ENCODE results near the gene DENND6B. TPM values are rescaled to one million over a fixed set of nuclear protein-coding genes. Genes with fewer than 3 reads are reported as not detected.

Gene DENND6B
- total and polyA plus RNA-seq, 2 donors (not counting 3 experiments of a cell fraction or from before 2014, with no cell fraction given) = 4.1 to 5.9 TPM

DNA sequence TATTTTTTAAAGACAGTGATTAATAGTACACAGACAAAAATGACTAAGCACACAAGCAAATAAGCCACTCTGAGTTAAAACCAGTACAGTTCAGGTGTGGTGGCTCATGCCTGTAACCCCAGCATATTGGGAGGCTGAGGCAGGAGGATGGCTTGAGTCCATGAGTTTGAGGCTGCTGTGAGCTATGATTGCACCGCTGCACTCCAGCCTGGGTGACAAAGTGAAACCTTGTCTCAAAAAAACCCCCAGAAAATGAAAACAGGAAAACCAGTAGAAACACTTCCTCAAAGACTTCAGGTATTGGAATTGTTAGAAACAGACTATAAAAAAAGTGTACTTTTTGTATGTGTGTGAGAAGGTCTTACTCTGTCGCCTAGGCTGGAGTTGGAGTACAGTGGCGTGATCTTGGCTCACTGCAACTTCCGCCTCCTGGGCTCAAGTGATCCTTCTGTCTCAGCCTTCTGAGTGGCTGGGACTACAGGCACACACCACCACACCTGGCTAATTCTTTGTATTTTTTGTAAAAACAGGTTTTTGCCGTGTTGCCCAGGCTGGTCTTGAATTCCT is 49.4 kb upstream of the DENND6B start:
- H3K9me3 ChIP-seq (replicated peaks; ENCODE audit: control insufficient read depth, insufficient read depth, low read length) = no peaks in the 10 kb centered on the region
- no peaks in the 10 kb centered on the region for H3K27me3 ChIP-seq (ENCODE audit: control insufficient read depth in 2 of 2, insufficient read depth in 2 of 2, low read length in 2 of 2)
- dilution Hi-C loops (cut with MboI; ENCODE audit: extremely low pct_ligation_motif_present, low sequenced_read_pairs) = no loop called here
- BruUV-seq (replicated peaks) = no TSS peak
- intact Hi-C loops (cut with micrococcal nuclease) = no loop called here
- POLR2A ChIA-PET = no interaction called here
- no peak overlapping the region for H3K4me2 ChIP-seq (ENCODE audit: insufficient read depth, low read length)
- H3K9me1 ChIP-seq (replicated peaks; ENCODE audit: control insufficient read depth, extremely low read depth, insufficient read depth, low read length) = no peaks in the 10 kb centered on the region
- TF ChIP-seq FOS (IDR thresholded peaks at IDR 0.05; ENCODE audit: borderline replicate concordance, insufficient read depth, low read length) = no peak
- no peak for TF ChIP-seq POLR2AphosphoS5 (IDR thresholded peaks at IDR 0.05; ENCODE audit: insufficient read depth, low read depth, low read length)
- no peak for TF ChIP-seq MYC (IDR thresholded peaks at IDR 0.05; ENCODE audit: low read depth, low read length)
- no peak for TF ChIP-seq MAX (IDR thresholded peaks at IDR 0.05; ENCODE audit: insufficient read depth, insufficient read length)
- no peak for TF ChIP-seq EZH2 (IDR thresholded peaks at IDR 0.05; ENCODE audit: borderline replicate concordance, low read depth, low read length, severe bottlenecking)
- H3K36me3 ChIP-seq (ENCODE audit: control insufficient read depth in 2 of 2, extremely low read depth in 1 of 2, insufficient read depth in 2 of 2, low read length in 2 of 2) = peaks cover 6 to 10% of the 10 kb centered on the region in 2 experiments
- H3K9ac ChIP-seq (replicated peaks; ENCODE audit: extremely low read depth, insufficient read depth, low read length) = no peak overlapping the region
- DNase-seq (ENCODE audit: low read depth, low spot score) (no peak), FAIRE-seq (peak; percentile 66)
- H3K4me3 ChIP-seq (replicated peaks in 1 of 3; ENCODE audit: insufficient read depth in 1 of 3, low read depth in 1 of 3, low read length in 3 of 3) = no peak overlapping the region
- CTCF ChIA-PET = interaction anchor here (1.0 kb wide), 1 partner anchor 10 kb away, joined by 4 read pairs; no protein-coding TSS in a partner anchor
- H3K79me2 ChIP-seq (ENCODE audit: control insufficient read depth, insufficient read depth, low read length) = no peaks in the 10 kb centered on the region
- H4K20me1 ChIP-seq (replicated peaks; ENCODE audit: control insufficient read depth, extremely low read depth, insufficient read depth, low read length) = no peaks in the 10 kb centered on the region
- H2AFZ ChIP-seq (ENCODE audit: low read depth, low read length) = no peak overlapping the region
- no peak overlapping the region for H3K27ac ChIP-seq (ENCODE audit: insufficient read depth, low read depth, low read length)
- no peaks in the 10 kb centered on the region for H3K4me1 ChIP-seq (ENCODE audit: control insufficient read depth, extremely low read depth, insufficient read depth, low read length)

DNA sequence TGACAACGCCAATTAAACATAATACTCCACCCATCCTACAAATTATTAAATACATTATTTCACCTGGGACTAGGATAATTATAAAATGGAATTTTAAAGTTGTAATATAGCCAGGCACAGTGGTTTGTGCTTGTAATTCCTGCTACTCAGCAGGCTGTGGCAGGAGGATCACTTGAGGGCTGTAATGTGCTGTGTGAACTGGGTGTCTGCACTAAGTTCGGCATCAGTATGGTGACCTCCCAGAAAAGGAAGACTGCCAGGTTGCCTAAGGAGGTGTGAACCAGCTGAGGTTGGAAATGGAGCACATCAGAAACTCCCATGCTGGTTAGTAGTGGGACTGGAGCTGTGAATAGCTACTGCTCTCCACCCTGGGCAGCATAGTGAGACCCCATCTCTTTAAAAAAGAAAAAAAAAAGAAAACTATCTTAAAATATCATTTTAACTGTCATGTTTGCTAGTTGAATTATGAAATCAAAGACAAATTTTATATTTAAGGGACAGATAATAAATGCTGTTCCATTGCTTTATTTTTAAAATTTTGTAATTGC is 44.4 kb upstream of the DENND6B start:
- intact Hi-C loops (cut with micrococcal nuclease) (no loop called here), dilution Hi-C loops (cut with MboI; ENCODE audit: extremely low pct_ligation_motif_present, low sequenced_read_pairs) (no loop called here)
- ChIA-PET POLR2A (no interaction called here), CTCF (interaction anchor here (0.9 to 1.2 kb wide), 2 partner anchors 10 to 13 kb away, joined by 3 to 4 read pairs; no protein-coding TSS in a partner anchor)
- Histone ChIP-seq H3K4me1 (ENCODE audit: control insufficient read depth, extremely low read depth, insufficient read depth, low read length) (no peaks in the 10 kb centered on the region), H3K27ac (ENCODE audit: insufficient read depth, low read depth, low read length) (no peak overlapping the region), H3K36me3 (ENCODE audit: control insufficient read depth in 2 of 2, extremely low read depth in 1 of 2, insufficient read depth in 2 of 2, low read length in 2 of 2) (peaks cover 6 to 10% of the 10 kb centered on the region in 2 experiments), H3K27me3 (ENCODE audit: control insufficient read depth in 2 of 2, insufficient read depth in 2 of 2, low read length in 2 of 2) (no peaks in the 10 kb centered on the region), H3K9ac (replicated peaks; ENCODE audit: extremely low read depth, insufficient read depth, low read length) (no peak overlapping the region), H3K9me3 (replicated peaks; ENCODE audit: control insufficient read depth, insufficient read depth, low read length) (no peaks in the 10 kb centered on the region), H3K79me2 (ENCODE audit: control insufficient read depth, insufficient read depth, low read length) (peaks cover 10% of the 10 kb centered on the region), H2AFZ (ENCODE audit: low read depth, low read length) (no peak overlapping the region), H3K4me3 (replicated peaks in 1 of 3; ENCODE audit: insufficient read depth in 1 of 3, low read depth in 1 of 3, low read length in 3 of 3) (no peak overlapping the region), H4K20me1 (replicated peaks; ENCODE audit: control insufficient read depth, extremely low read depth, insufficient read depth, low read length) (no peaks in the 10 kb centered on the region), H3K9me1 (replicated peaks; ENCODE audit: control insufficient read depth, extremely low read depth, insufficient read depth, low read length) (no peaks in the 10 kb centered on the region), H3K4me2 (ENCODE audit: insufficient read depth, low read length) (no peak overlapping the region)
- FAIRE-seq (no peak), DNase-seq (ENCODE audit: low read depth, low spot score) (no peak)
- BruUV-seq (replicated peaks) = no TSS peak
- no peak for TF ChIP-seq CTCF (IDR thresholded peaks at IDR 0.05; ENCODE audit: extremely low read depth in 1 of 2, insufficient read depth in 1 of 2, low read depth in 1 of 2, low read length in 2 of 2)

All from endothelial cell of umbilical vein (primary cell).